ENCODE measurements around the gene GNAT3. TPM values are rescaled to one million over a fixed set of nuclear protein-coding genes. Genes with fewer than 3 reads are reported as not detected.

Gene GNAT3
- total and polyA plus RNA-seq, 2 of the 8 experiments (the other 6 are each of a cell fraction or from before 2014, with no cell fraction given), result not detected

DNA sequence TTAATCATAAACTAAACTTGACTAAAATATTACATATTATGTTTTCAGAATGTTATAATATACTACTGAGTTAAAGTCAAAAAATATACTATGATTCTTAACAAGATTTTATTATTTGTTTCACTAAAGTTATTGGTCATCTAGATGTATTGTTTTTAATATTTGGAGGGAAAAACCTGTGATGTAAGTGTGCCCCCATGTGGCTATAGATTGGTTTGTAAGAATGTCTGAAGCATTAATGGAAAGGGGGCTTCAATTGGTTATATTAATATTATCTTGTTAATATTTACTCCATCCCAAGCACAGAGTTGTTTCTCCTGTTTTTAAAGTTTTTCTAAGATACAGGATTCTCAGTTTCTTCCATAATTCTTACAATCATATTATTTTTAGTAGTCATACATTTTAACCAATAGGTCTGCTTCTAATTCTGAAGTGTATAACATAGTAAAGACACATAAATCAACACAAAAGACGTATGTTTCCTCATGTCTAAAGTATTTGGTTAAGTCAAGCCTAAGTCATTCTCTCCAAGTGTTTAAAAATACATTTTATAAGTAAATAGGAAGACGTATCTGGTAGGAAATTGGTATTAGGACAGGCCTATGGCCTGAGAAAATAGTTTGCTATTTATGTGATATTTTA is 58.0 kb downstream of the GNAT3 start:
- no peaks in the 10 kb centered on the region for H3K4me1 ChIP-seq (replicated peaks in 1 of 4; ENCODE audit: control insufficient read depth in 3 of 4, insufficient read depth in 4 of 4, low read length in 3 of 4)
- H3K79me1 ChIP-seq (ENCODE audit: low read depth, low read length), result no peaks in the 10 kb centered on the region
- H3K27me3 ChIP-seq (replicated peaks in 1 of 4; ENCODE audit: control insufficient read depth in 3 of 4, extremely low read depth in 1 of 4, insufficient read depth in 3 of 4, low read length in 3 of 4), result no peaks in the 10 kb centered on the region
- FAIRE-seq (no peak), DNase-seq (ENCODE audit: low read depth in 1 of 2, low spot score in 2 of 2) (no peak)
- no peak overlapping the region for H4K8ac ChIP-seq (ENCODE audit: extremely low read depth, insufficient read depth, low read length)
- no peak overlapping the region for H3K4ac ChIP-seq (replicated peaks; ENCODE audit: insufficient read length, low read depth, low read length)
- H2AFZ ChIP-seq (ENCODE audit: low read length), result no peak overlapping the region
- no peaks in the 10 kb centered on the region for H3K79me2 ChIP-seq (ENCODE audit: control insufficient read depth in 1 of 2, insufficient read depth in 2 of 2, low read length in 2 of 2)
- no peak overlapping the region for H3K4me3 ChIP-seq (ENCODE audit: extremely low read depth in 1 of 4, insufficient read depth in 2 of 4, low read depth in 3 of 4, low read length in 4 of 4)
- H3K14ac ChIP-seq (ENCODE audit: insufficient read length), result no peak overlapping the region
- no peak overlapping the region for H3K23ac ChIP-seq (ENCODE audit: insufficient read length)
- no peaks in the 10 kb centered on the region for H3K36me3 ChIP-seq (ENCODE audit: control insufficient read depth in 2 of 4, insufficient read depth in 4 of 4, low read length in 3 of 4)
- no peak overlapping the region for H2BK12ac ChIP-seq (ENCODE audit: low read depth, low read length)
- H2BK120ac ChIP-seq (replicated peaks; ENCODE audit: low read depth, low read length), result no peak overlapping the region
- H4K91ac ChIP-seq (replicated peaks; ENCODE audit: insufficient read length, low read length), result no peak overlapping the region
- H3K18ac ChIP-seq (ENCODE audit: extremely low read depth, low read length), result no peak overlapping the region
- H4K5ac ChIP-seq (ENCODE audit: insufficient read length, low read depth, low read length), result no peak overlapping the region
- no peak overlapping the region for H2BK15ac ChIP-seq (ENCODE audit: low read length)
- no peaks in the 10 kb centered on the region for H4K20me1 ChIP-seq (replicated peaks in 1 of 2; ENCODE audit: control insufficient read depth in 1 of 2, insufficient read depth in 2 of 2, low read length in 2 of 2)
- H2AK5ac ChIP-seq (ENCODE audit: low read depth, low read length), result no peak overlapping the region
- H3K56ac ChIP-seq (replicated peaks; ENCODE audit: insufficient read length, low read depth, low read length), result no peak overlapping the region
- TF ChIP-seq ZNF274 (IDR thresholded peaks at IDR 0.05; ENCODE audit: borderline replicate concordance, extremely low read depth, low read length), result no peak
- TF ChIP-seq, protein P1, sequence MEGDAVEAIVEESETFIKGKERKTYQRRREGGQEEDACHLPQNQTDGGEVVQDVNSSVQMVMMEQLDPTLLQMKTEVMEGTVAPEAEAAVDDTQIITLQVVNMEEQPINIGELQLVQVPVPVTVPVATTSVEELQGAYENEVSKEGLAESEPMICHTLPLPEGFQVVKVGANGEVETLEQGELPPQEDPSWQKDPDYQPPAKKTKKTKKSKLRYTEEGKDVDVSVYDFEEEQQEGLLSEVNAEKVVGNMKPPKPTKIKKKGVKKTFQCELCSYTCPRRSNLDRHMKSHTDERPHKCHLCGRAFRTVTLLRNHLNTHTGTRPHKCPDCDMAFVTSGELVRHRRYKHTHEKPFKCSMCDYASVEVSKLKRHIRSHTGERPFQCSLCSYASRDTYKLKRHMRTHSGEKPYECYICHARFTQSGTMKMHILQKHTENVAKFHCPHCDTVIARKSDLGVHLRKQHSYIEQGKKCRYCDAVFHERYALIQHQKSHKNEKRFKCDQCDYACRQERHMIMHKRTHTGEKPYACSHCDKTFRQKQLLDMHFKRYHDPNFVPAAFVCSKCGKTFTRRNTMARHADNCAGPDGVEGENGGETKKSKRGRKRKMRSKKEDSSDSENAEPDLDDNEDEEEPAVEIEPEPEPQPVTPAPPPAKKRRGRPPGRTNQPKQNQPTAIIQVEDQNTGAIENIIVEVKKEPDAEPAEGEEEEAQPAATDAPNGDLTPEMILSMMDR (IDR thresholded peaks at IDR 0.05; ENCODE audit: control extremely low read depth in 1 of 3, insufficient read depth in 1 of 3, low read depth in 1 of 3, low read length in 3 of 3), result peak in 1 of 3 experiments; percentile 29; a peak in 2 of 4 replicates
- no peak for TF ChIP-seq CREB1 (IDR thresholded peaks at IDR 0.05)
- no peak for TF ChIP-seq KDM5A (IDR thresholded peaks at IDR 0.05; ENCODE audit: low read length)
- TF ChIP-seq RAD21 (IDR thresholded peaks at IDR 0.05 in 1 of 2, conservative IDR thresholded peaks at IDR 0.05 in 1 of 2; ENCODE audit: low read depth in 2 of 2, low read length in 2 of 2), result peak; percentile 61 to 72
- POLR2A ChIA-PET (ENCODE audit: partially characterized antibody), result no interaction called here
- no peaks in the 10 kb centered on the region for H3K9me3 ChIP-seq (ENCODE audit: insufficient read depth in 2 of 2, low read depth in 1 of 2, low read length in 1 of 2)
- no peak overlapping the region for H3K27ac ChIP-seq (ENCODE audit: low read depth, low read length)
- CTCF ChIA-PET (ENCODE audit: partially characterized antibody), result interaction anchor here (0.6 kb wide), 1 partner anchor 16 kb away, joined by 3 read pairs; no protein-coding TSS in a partner anchor
- H3K4me2 ChIP-seq (ENCODE audit: insufficient read depth in 1 of 2, low read depth in 2 of 2, low read length in 2 of 2), result no peak overlapping the region
- WGBS, 2 experiments (ENCODE audit: extremely low coverage in 1 of 2, insufficient coverage in 1 of 2, insufficient read length in 1 of 2, insufficient replicate concordance in 2 of 2, low coverage in 1 of 2, low lambda C conversion rate in 2 of 2, missing lambda C conversion rate in 1 of 2), result 86% methylated on average over 2 of the region's 2 CpGs; no CpG with 5 or more reads in 1 of the 2 experiments
- no peak overlapping the region for H2BK5ac ChIP-seq (ENCODE audit: low read depth, low read length)
- no peak overlapping the region for H3K9ac ChIP-seq (replicated peaks in 1 of 4; ENCODE audit: extremely low read depth in 1 of 4, low read depth in 3 of 4, low read length in 3 of 4)
- H2BK20ac ChIP-seq (ENCODE audit: low read length), result no peak overlapping the region
- no peaks in the 10 kb centered on the region for H3K23me2 ChIP-seq (ENCODE audit: low read depth, low read length)

All from H1 (cell line).